GM18526 (cell line): ENCODE results near the gene EML1.

ENCODE experiments used
- POLR2A ChIP-seq: IDR thresholded peaks from 3 replicates; pipeline ENCODE4 v1.6.1; 2011; ENCODE audit not compliant: insufficient read length; ENCODE audit errors: extremely low read depth

The EML1 gene

GRCh38 chr14:99876406-99876805 is 83.2 kb downstream of the EML1 start:
- TF ChIP-seq POLR2A = no peak

DNA sequence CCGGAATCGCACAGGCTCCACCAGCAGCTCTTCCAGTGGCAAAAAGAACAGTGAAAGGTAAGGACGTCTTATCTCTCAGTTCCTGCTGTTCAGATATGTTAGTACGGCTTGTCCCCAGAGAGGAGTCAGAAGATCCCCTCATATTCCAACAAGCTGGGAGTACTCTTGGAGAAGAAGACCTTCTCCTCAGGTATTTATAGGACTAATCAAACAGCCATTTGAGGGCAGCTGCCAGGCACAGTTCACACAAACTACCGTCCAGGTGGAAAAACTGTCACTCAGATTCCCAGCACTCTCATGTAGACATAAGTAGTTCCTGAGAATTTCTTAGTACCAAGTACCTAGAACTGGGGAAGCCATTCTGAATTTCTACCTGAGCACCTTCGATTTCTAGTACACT is 85.3 kb downstream of the EML1 start:
- no peak for TF ChIP-seq POLR2A

DNA sequence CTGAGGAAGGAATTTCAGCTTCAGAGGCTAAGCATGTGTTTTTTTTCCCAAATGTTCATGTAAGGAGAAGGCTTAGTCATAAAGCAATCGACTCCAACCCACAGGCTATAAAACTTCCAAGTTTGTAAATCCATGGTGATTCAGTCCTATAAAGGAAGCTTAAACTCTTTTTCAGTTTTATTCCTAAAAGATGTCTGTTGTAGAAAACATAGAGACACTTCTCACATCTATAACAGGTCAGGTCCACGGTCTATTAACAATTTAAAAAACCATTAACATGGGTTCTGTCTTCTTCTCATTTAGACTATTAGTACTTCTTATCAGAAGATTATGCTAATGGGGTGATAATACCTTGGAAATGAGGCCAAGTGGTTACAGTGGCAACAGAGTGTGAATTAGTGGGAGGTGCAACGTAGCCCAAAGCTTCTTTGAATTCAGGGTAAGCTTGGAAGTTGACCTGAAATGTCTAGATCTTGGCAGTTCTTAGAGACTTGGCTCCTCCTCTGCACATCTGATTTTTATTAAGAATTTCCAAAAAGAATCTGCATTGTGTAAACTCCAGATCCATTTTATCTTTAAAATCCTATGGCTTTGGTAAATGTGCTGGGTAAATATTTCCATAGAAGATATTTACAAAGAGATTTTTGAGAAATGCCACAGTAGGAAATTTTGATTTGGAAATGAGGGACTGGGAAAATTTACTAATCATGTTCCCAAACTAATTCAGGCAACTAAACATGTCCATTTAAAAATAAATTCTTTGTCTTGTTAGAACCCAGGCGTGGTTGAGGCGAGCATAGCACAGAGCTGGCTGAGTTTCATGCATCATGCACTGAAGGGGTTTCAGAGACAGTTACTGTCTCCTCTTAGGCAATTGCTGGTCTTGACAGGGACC is 86.4 kb downstream of the EML1 start:
- no peak for TF ChIP-seq POLR2A

- TF ChIP-seq POLR2A = no peak
Measured at GRCh38 chr14:99880651-99881420, 87.6 kb downstream of the EML1 start.

DNA sequence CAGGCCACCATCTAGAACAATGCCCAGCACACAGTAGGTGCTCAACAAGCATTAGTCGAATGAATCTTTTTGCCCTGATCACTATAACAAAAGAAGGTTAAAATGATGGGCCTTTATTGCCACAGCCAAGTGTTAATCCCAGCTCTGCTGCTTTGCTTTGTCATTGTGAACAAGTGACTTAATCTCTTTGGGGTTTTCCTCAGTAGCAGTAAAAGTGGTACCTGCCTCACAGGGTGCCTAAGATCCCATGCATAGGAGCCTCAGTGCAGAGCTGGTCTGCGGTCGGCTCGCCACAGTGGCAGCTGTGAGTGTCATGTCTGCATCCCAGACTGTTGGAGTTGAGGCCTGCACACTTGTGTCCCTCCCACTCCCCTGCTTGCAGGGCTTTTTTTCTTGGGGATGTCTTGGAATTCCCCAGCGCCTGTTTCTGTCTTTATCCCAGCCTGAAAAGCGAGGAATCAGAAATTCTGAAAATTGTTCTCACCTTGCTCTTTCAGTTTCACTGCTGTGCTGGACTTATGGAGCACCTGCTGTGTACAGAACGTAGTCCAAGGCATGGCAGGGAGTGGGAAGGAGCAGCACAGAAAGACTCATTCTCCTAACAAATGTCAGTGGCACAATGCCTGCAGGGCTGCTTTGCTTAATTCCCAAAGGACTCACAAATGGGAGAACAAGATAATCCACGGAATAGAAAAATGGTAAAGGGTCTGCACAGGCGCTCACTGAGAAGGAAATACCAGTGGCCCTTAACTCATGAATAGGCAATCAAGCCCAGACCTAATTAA is 90.8 kb downstream of the EML1 start:
- no peak for TF ChIP-seq POLR2A

DNA sequence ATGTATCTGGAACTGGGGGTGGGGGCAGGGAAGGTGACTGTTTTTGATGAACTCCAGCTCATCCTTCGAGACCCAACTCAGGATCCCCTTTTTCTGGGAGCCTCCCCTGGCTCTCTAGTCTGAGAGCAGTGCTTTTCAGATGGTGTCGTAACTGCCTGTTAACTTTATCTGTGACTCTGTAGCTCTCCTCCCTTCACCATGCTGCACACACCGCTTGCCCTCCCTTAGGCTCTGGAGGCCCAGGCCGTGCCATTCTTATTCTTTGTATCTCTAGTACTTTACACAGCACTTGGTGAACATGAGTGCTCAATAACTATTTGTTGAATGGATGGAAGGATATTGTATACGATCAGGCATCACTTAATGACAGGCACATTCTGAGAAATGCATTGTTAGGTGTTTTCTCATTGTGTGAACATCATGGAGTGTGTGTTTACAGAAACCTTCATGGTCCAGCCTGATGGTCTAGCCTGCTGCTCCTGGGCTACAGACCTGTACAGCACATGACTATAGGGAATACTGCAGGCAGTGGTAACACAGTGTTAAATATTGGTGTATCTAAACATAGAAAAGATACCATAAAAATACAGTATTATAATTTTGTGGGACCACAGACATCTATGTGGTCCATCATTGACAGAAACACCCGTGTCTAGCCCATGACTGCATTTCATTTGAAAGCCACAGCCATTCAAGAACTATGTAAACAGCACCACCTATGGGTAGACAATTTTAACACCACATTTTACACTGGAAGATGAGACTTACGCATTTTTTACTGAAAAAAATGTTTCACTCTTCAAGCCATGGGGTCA is 91.8 kb downstream of the EML1 start:
- no peak for TF ChIP-seq POLR2A

DNA sequence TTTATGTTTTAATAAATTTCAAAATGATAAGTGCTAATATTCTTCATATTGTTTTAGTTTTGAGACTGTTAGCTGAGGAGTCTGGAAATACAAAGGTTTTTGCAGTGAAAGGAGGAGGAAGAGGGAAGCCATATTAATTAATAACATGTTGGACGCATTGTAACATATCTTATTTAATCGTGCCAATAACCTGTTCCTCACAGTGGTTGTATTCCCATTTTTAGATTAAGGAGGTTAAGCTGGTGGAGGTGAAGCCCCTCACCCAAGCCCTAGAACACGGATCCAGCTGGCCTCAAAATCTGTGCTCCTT is 92.4 kb downstream of the EML1 start:
- no peak for TF ChIP-seq POLR2A

- TF ChIP-seq POLR2A = no peak
Measured at GRCh38 chr14:99887407-99887806, 94.2 kb downstream of the EML1 start.

DNA sequence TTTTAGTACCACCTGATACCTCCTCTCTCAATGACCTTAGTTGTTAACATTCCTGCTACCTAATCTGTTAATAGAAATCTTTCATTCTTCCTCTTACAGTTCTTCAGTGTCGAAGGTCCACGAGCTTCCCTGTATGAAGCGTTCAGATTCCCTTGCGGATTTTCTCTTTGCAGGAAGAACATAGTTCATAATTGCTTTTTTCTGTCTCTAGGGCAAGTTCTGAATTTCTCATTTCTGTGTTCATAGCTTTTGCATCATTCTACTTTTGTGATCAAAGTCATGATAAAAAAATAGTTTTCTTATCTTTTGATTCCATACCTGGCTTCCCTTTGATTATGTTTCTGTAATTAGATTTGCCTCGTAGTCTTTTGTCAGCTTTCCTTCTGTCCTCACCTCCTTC is 94.9 kb downstream of the EML1 start:
- TF ChIP-seq POLR2A = no peak

DNA sequence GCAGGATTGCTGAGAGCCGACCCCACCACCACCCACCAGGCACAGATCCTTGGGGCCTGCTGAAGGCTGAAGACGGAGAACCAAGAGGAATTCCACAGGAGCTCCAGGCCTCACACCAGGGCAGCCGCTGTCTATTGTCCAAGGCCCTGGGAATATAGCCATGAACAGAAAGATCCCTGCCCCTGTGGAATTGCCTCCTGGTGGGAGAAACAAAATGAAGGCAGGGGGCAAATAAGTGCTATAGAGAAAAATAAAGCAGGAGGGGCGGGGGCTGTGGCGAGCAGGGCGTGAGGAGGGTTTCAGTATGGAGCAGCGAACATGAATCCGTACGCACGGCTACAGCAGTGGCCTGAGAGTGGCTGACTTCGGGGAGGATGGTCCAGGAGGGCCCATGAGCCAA is 96.1 kb downstream of the EML1 start:
- no peak for TF ChIP-seq POLR2A

DNA sequence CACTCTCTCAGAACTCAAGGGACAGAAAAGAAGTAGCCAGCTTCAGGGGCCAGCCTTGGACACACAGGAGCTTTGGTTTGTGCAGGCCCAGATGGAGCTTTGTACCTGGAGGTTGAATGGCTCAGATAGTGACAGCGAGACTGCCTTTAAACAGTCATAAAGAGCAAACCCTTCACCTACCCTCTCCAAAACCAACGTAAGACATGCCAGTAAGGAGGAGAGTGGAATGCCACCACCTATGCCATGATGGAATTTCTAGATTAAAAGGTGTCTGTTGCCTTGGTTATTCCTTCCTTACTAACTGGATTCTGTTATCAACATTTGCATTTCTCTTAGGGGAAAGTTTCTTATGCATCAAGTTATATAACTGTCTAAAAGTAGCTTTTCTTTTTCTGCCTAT is 98.1 kb downstream of the EML1 start:
- no peak for TF ChIP-seq POLR2A

DNA sequence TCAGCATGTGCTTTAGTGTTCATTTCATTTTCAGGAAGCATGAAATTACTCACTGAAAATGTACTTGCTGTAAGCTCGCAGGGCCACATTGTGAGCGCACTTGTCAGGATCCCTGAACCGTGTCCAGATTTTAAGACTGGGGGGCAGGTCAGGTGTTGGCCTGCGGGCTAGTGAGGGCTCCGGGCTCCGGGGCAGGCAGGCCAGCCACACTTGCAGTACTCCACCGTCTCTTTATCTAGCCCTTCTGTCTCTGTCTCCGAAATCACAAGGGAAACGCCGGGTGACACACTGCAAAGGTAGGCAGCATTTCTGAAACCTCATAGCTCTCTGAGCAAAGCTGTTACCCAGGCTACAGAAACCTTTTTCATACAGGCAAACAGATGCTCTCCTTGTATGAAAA is 98.7 kb downstream of the EML1 start:
- no peak for TF ChIP-seq POLR2A

DNA sequence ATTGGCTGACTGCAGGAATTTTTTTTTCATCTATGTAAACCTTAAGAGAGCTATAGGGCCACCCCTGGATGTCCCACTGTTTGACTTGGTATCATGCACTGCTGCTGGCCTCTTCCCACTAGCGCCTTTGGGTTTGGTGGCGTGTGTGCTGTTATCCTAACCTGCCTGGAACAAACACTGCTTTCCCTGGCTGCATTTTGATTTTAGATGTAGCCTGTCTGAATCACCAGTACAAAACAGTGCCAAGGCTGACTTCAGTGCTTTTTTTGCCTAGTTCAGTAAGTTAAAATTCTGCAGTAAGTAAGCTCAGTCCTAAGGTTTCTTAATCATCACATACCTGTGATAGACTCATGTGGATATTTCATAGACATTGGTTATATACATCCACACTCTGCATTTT is 99.2 kb downstream of the EML1 start:
- no peak for TF ChIP-seq POLR2A

DNA sequence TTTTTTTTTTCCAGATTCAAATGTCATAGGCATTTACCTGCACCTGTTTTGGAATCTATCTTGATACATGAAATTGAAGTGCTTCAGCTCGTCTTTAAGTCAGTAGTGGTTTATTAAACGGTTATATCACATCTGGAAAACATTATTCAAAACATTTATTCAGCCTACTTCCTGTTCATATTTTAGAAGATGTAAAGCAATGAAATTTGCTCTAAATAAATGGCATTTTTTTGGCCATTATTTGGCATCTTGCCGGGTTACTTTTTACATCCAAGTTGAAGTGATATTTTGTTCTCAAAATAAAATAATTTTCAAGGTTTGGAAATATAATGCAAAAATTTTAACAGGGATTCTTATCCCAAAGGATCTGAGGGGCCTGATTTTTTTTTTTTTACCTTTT is 103.1 kb downstream of the EML1 start:
- no peak for TF ChIP-seq POLR2A
